ENCODE data around the gene OR8S1. TPM values are rescaled to one million over a fixed set of nuclear protein-coding genes. Genes with fewer than 3 reads are reported as not detected.
"Not testable (repeated sequence)": the region's sequence is repeated elsewhere in the genome, so short reads cannot be mapped to it uniquely, and the experiment has no call there.

Gene OR8S1
- total RNA-seq, 2 experiments from 2014 or later, result not detected

DNA sequence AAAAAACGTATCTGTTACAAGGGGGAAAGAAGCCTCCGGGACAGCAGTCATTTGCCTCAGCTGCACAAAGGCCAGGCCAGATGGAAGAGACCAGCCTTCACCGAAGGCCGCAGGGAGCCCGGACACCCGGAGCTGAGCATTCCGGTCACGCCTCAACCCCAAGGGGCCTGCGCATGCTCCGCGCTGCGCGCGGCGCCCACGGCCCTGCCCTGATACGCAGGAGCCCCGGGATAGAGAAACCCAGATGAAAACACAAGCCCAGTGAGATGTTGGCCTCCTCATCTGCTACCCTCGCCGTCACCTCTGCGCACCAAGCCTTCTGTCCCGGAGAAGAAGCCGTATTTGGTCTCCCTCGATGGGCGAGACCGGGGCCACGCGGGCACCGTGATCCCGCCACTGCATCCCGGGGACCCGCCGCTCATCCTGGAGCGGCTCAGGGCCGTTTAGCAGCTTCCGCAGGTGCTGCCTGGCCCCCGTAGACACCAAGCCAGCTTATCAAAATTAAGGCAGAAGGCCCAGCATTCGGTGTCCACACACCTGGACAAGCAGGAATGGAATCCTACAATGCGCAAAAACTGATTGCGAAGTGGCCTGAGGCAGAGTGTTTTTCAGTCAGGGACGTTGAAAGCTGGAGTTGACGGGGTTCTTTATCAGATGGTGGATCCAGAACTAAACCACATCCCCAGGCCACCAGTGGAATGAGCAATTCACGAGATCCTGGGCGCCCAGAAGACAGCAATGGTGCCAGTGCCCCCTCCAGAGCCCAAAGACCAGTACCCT lies 2.6 kb downstream of the OR8S1 start:
- POLR2A ChIA-PET, result no interaction called here
- CTCF ChIA-PET, result no interaction called here
- Mint-ChIP-seq H3K27ac (no peak overlapping the region), H3K27me3 (no peaks in the 10 kb centered on the region), H3K9me3 (no peaks in the 10 kb centered on the region), H3K4me1 (no peaks in the 10 kb centered on the region), H3K36me3 (ENCODE audit: low read depth) (no peaks in the 10 kb centered on the region), H3K4me3 (no peak overlapping the region)
- no peak for DNase-seq

GRCh38 chr12:48532601-48533000 lies 7.2 kb downstream of the OR8S1 start:
- Mint-ChIP-seq H3K27ac (no peak overlapping the region), H3K9me3 (no peaks in the 10 kb centered on the region), H3K4me1 (no peaks in the 10 kb centered on the region), H3K36me3 (ENCODE audit: low read depth) (no peaks in the 10 kb centered on the region), H3K4me3 (no peak overlapping the region), H3K27me3 (no peaks in the 10 kb centered on the region)
- ChIA-PET POLR2A (no interaction called here), CTCF (interaction anchor here (2.2 kb wide), 1 partner anchor 85 kb away, joined by 7 read pairs; no protein-coding TSS in a partner anchor)
- no peak for DNase-seq

GRCh38 chr12:48536602-48537001 lies 11.2 kb downstream of the OR8S1 start:
- H3K4me3 Mint-ChIP-seq, result no peak overlapping the region
- H3K27me3 Mint-ChIP-seq, result no peaks in the 10 kb centered on the region
- peaks cover 3% of the 10 kb centered on the region for H3K4me1 Mint-ChIP-seq
- CTCF ChIA-PET, result interaction anchor here (1.2 kb wide), 1 partner anchor 82 kb away, joined by 4 read pairs; no protein-coding TSS in a partner anchor
- no peak for DNase-seq
- H3K9me3 Mint-ChIP-seq, result no peaks in the 10 kb centered on the region
- POLR2A ChIA-PET, result no interaction called here
- no peaks in the 10 kb centered on the region for H3K36me3 Mint-ChIP-seq (ENCODE audit: low read depth)
- H3K27ac Mint-ChIP-seq, result no peak overlapping the region

- H3K4me1 Mint-ChIP-seq, result peaks cover 3% of the 10 kb centered on the region
- no peak overlapping the region for H3K27ac Mint-ChIP-seq
- CTCF ChIA-PET, result interaction anchor here (0.6 to 6.6 kb wide), 10 partner anchors 13 to 269 kb away, joined by 3 to 101 read pairs (median 4); no protein-coding TSS in a partner anchor
- H3K27me3 Mint-ChIP-seq, result peaks cover 2% of the 10 kb centered on the region
- peak; percentile 60 for DNase-seq
- POLR2A ChIA-PET, result no interaction called here
- H3K9me3 Mint-ChIP-seq, result no peaks in the 10 kb centered on the region
- no peak overlapping the region for H3K4me3 Mint-ChIP-seq
- H3K36me3 Mint-ChIP-seq (ENCODE audit: low read depth), result no peaks in the 10 kb centered on the region
Measured at GRCh38 chr12:48542300-48542928, 17.0 kb downstream of the OR8S1 start.

GRCh38 chr12:48545833-48546469 lies 20.5 kb downstream of the OR8S1 start:
- H3K27ac Mint-ChIP-seq, result no peak overlapping the region
- ChIA-PET POLR2A (no interaction called here), CTCF (interaction anchor here (0.6 to 6.6 kb wide), 3 partner anchors 21 to 1262 kb away, joined by 3 to 101 read pairs (median 4); no protein-coding TSS in a partner anchor)

GRCh38 chr12:48547012-48547411 lies 21.6 kb downstream of the OR8S1 start:
- H3K27me3 Mint-ChIP-seq, result peaks cover 23% of the 10 kb centered on the region
- H3K27ac Mint-ChIP-seq; H3K4me3 Mint-ChIP-seq; DNase-seq; POLR2A ChIA-PET; H3K9me3 Mint-ChIP-seq; CTCF ChIA-PET; H3K4me1 Mint-ChIP-seq; H3K36me3 Mint-ChIP-seq (ENCODE audit: low read depth): not testable (repeated sequence)

More at GRCh38 chr12:48545833-48546469, 20.5 kb downstream of the OR8S1 start:
- Mint-ChIP-seq H3K27me3 (peaks cover 23% of the 10 kb centered on the region), H3K4me1 (no peaks in the 10 kb centered on the region), H3K4me3 (no peak overlapping the region), H3K36me3 (ENCODE audit: low read depth) (no peaks in the 10 kb centered on the region), H3K9me3 (no peaks in the 10 kb centered on the region)
- DNase-seq, result no peak

DNA sequence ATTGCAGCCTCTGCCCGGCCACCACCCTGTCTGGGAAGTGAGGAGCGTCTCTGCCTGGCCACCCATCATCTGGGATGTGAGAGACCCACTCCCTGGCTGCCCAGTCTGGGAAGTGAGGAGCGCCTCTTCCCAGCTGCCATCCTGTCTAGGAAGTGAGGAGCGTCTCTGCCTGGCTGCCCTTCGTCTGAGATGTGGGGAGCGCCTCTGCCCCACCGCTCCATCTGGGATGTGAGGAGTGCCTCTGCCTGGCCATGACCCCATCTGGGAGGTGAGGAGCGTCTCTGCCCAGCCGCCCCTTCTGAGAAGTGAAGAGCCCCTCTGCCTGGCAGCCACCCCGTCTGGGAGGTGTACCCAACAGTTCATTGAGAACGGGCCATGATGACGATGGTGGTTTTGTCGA lies 26.2 kb downstream of the OR8S1 start:
- CTCF ChIA-PET; H3K9me3 Mint-ChIP-seq; H3K36me3 Mint-ChIP-seq (ENCODE audit: low read depth); H3K4me1 Mint-ChIP-seq; POLR2A ChIA-PET; H3K27ac Mint-ChIP-seq; H3K4me3 Mint-ChIP-seq; DNase-seq: not testable (repeated sequence)
- H3K27me3 Mint-ChIP-seq, result peaks cover 20% of the 10 kb centered on the region

- H3K27me3 Mint-ChIP-seq, result peaks cover 15% of the 10 kb centered on the region
- H3K4me1 Mint-ChIP-seq; CTCF ChIA-PET; H3K27ac Mint-ChIP-seq; H3K9me3 Mint-ChIP-seq; H3K4me3 Mint-ChIP-seq; POLR2A ChIA-PET; H3K36me3 Mint-ChIP-seq (ENCODE audit: low read depth): not testable (repeated sequence)
- DNase-seq, result peak; percentile 31
Measured at GRCh38 chr12:48553666-48554343, 28.4 kb downstream of the OR8S1 start.

DNA sequence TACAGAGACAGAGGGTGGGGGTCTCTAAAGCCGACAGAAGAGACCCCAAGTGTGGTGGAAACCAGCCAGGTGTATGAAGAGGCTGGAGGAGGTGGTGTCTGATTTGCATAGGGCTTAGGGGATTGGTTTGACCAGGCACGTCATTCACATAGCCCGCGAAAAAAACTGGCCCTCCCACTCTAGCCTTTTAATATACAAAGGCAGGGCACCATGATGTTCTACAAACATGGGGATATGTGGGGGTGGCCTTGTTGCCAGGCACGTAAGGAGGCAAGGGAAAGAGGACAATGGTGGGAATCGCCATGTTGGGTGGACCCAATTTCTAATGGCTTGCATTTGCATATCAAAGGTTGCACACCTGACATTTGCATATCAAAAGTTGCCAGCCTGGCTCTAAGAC lies 31.2 kb downstream of the OR8S1 start:
- peaks cover 2% of the 10 kb centered on the region for H3K9me3 Mint-ChIP-seq
- no peaks in the 10 kb centered on the region for H3K36me3 Mint-ChIP-seq (ENCODE audit: low read depth)
- H3K4me1 Mint-ChIP-seq, result no peaks in the 10 kb centered on the region
- no peak for DNase-seq
- no peak overlapping the region for H3K27ac Mint-ChIP-seq
- H3K27me3 Mint-ChIP-seq, result no peaks in the 10 kb centered on the region
- POLR2A ChIA-PET, result no interaction called here
- CTCF ChIA-PET, result no interaction called here
- H3K4me3 Mint-ChIP-seq, result no peak overlapping the region

GRCh38 chr12:48557919-48558318 lies 32.5 kb downstream of the OR8S1 start:
- DNase-seq, result no peak
- ChIA-PET POLR2A (no interaction called here), CTCF (no interaction called here)

GRCh38 chr12:48567731-48568130 lies 42.3 kb downstream of the OR8S1 start:
- no peaks in the 10 kb centered on the region for H3K9me3 Mint-ChIP-seq

More at GRCh38 chr12:48557919-48558318, 32.5 kb downstream of the OR8S1 start:
- Mint-ChIP-seq H3K27me3 (no peaks in the 10 kb centered on the region), H3K9me3 (no peaks in the 10 kb centered on the region), H3K27ac (no peak overlapping the region), H3K4me1 (no peaks in the 10 kb centered on the region), H3K4me3 (no peak overlapping the region), H3K36me3 (ENCODE audit: low read depth) (no peaks in the 10 kb centered on the region)

DNA sequence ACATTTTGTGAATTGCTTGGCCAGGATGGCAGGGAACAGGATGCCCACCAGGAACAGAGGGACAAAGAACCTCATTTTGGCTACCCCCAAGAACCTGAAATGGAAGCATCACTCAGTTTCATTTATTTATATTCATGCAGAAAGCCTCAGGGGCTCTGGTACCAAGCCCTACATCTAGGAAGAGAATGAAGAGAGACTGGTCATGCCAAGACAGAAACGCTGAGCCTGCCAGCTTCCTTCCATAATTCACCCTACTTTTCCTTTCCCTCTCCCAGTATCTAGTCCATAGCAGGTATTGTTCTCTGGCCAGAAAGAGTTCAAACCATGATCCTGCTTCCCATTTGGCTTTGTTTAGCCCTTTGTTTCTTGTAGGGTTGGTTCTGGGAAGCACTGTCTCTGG lies 44.5 kb downstream of the OR8S1 start, which contains the start of gene LALBA:
LALBA (minus strand) TSS at position 101 of the 400 bp plus-strand sequence; CDS start at position 75, 26 bp downstream.
- H3K4me3 Mint-ChIP-seq, result no peak within 1 kb of the TSS
- no peaks in the 10 kb centered on the region for H3K36me3 Mint-ChIP-seq (ENCODE audit: low read depth)
- H3K4me1 Mint-ChIP-seq, result no peaks in the 10 kb centered on the region
- peaks cover 18% of the 10 kb centered on the region for H3K27me3 Mint-ChIP-seq
- POLR2A ChIA-PET, result no interaction called here
- CTCF ChIA-PET, result interaction anchor here (1.9 kb wide), 1 partner anchor 48 kb away, joined by 6 read pairs; no protein-coding TSS in a partner anchor
- no peak within 1 kb of the TSS for H3K27ac Mint-ChIP-seq
- H3K9me3 Mint-ChIP-seq, result no peaks in the 10 kb centered on the region
- DNase-seq, result no peak

More at GRCh38 chr12:48567731-48568130, 42.3 kb downstream of the OR8S1 start:
- Mint-ChIP-seq H3K4me3 (no peak overlapping the region), H3K27ac (no peak overlapping the region), H3K36me3 (ENCODE audit: low read depth) (no peaks in the 10 kb centered on the region), H3K27me3 (peaks cover 14% of the 10 kb centered on the region), H3K4me1 (no peaks in the 10 kb centered on the region)
- ChIA-PET POLR2A (no interaction called here), CTCF (interaction anchor here (0.6 kb wide), 1 partner anchor 185 kb away, joined by 3 read pairs; no protein-coding TSS in a partner anchor)
- no peak for DNase-seq

GRCh38 chr12:48572326-48572725 lies 46.9 kb downstream of the OR8S1 start:
- DNase-seq, result no peak
- Mint-ChIP-seq H3K36me3 (ENCODE audit: low read depth) (no peaks in the 10 kb centered on the region), H3K27ac (no peak overlapping the region), H3K9me3 (no peaks in the 10 kb centered on the region), H3K4me1 (no peaks in the 10 kb centered on the region), H3K4me3 (no peak overlapping the region), H3K27me3 (peaks cover 21% of the 10 kb centered on the region)
- POLR2A ChIA-PET, result no interaction called here
- CTCF ChIA-PET, result interaction anchor here (1.4 kb wide), 1 partner anchor 45 kb away, joined by 4 read pairs; no protein-coding TSS in a partner anchor
